MM.1S (cell line): ENCODE measurements around the gene INS.

ENCODE experiments used
- CTCF ChIP-seq: fragments of 300-600 bp; sonication (generic); IDR thresholded peaks from 2 replicates; pipeline ENCODE4 v1.5.1; 2016; ENCODE audit warnings: antibody characterized with exemption, low read length, mixed read lengths
- EZH2 ChIP-seq: fragments of 300-600 bp; sonication (generic); optimal IDR thresholded peaks from 2 replicates; pipeline ENCODE3; 2017; ENCODE audit warnings: low read depth, mild to moderate bottlenecking, antibody characterized with exemption, low read length, mixed read lengths

- TF ChIP-seq EZH2 (no peak), CTCF (no peak)
Observed at GRCh38 chr11:2171591-2172003, 10.6 kb upstream of the INS start, which contains the start of gene TH.
